ENCODE results near the gene ATG7.

ATG7 gene

DNA sequence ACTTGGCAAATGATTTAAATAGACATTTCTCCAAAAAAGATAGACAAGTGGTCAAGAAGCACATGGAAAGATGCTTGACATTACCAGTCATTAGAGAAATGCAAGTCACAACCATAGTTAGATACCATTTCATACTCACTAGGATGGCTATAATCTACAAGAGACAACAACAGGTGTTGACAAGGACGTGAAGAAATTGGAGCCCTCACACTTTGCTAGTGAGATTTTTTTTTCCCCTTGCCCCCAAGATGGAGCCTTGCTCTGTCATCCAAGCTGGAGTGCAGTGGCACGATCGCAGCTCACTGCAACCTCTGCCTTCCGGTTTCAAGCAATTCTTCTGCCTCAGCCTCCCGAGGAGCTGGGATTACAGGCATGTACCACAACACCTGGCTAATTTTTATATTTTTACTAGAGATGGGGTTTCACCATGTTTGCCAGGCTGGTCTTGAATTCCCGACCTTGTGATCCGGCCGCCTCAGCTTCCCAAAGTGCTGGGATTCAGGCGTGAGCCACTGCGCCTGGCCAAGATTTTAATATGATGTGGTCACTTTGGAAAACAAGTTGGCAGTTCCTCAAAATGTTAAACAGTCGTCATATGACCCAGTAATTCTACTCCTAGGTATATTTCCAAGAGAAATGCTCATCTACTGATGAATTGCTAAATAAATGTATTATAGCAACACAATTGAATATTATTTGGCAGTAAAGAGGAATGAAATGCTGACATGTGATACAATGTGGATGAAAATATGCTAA, 103.3 kb downstream of the ATG7 start:
- H2AFZ ChIP-seq (ENCODE audit: low read depth, low read length, severe bottlenecking) = no peak overlapping the region
- no peaks in the 10 kb centered on the region for H3K79me2 ChIP-seq (ENCODE audit: insufficient read depth, low read length)
- H3K4me2 ChIP-seq (ENCODE audit: low read depth, low read length, poor library complexity, severe bottlenecking) = no peak overlapping the region
- H3K9me2 ChIP-seq (replicated peaks; ENCODE audit: insufficient read depth, low read length) = no peaks in the 10 kb centered on the region
- peaks cover 19% of the 10 kb centered on the region for H3F3A ChIP-seq (ENCODE audit: insufficient read depth)
- H3K4me3 ChIP-seq (ENCODE audit: insufficient read depth, low read length, poor library complexity, severe bottlenecking) = no peak overlapping the region
- no peak overlapping the region for H3K9ac ChIP-seq (ENCODE audit: low read length)
- no peaks in the 10 kb centered on the region for H4K20me1 ChIP-seq (ENCODE audit: low read depth, low read length)
- no peaks in the 10 kb centered on the region for H3K27me3 ChIP-seq (ENCODE audit: low read length)
- TF ChIP-seq EZH2phosphoT487 (conservative IDR thresholded peaks at IDR 0.05; ENCODE audit: low read length) = no peak
- TF ChIP-seq, protein P1, sequence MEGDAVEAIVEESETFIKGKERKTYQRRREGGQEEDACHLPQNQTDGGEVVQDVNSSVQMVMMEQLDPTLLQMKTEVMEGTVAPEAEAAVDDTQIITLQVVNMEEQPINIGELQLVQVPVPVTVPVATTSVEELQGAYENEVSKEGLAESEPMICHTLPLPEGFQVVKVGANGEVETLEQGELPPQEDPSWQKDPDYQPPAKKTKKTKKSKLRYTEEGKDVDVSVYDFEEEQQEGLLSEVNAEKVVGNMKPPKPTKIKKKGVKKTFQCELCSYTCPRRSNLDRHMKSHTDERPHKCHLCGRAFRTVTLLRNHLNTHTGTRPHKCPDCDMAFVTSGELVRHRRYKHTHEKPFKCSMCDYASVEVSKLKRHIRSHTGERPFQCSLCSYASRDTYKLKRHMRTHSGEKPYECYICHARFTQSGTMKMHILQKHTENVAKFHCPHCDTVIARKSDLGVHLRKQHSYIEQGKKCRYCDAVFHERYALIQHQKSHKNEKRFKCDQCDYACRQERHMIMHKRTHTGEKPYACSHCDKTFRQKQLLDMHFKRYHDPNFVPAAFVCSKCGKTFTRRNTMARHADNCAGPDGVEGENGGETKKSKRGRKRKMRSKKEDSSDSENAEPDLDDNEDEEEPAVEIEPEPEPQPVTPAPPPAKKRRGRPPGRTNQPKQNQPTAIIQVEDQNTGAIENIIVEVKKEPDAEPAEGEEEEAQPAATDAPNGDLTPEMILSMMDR (IDR thresholded peaks at IDR 0.05; ENCODE audit: insufficient read depth, low read length, poor library complexity, severe bottlenecking) = no peak
- H3K36me3 ChIP-seq (ENCODE audit: low read length) = no peaks in the 10 kb centered on the region
- H3K27ac ChIP-seq (ENCODE audit: low read depth, low read length) = no peak overlapping the region; the same call in 1 of the 2 replicates
- H3K9me3 ChIP-seq (ENCODE audit: insufficient read depth, low read length) = no peaks in the 10 kb centered on the region

DNA sequence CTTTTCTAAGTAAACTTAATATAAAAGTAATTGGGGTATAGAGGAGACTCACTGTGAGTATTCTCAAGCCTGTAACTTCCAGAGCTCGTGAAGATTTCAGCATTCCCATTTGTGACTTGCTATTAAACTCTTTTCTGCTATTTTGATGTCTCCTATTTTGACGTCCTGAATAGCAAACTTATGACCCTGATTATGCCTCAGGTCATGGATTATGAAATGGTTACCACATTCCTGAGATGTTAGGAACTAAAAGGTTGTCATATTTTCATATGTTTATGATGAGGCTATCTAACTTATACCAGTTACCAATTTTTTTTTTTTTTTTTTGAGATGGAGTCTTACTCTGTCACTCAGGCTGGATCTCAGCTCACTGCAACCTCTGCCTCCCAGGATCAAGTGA, 105.5 kb downstream of the ATG7 start:
- Histone ChIP-seq H3K9me2 (replicated peaks; ENCODE audit: insufficient read depth, low read length) (no peaks in the 10 kb centered on the region), H3K79me2 (ENCODE audit: insufficient read depth, low read length) (no peaks in the 10 kb centered on the region), H3K4me2 (ENCODE audit: low read depth, low read length, poor library complexity, severe bottlenecking) (no peak overlapping the region), H3K36me3 (ENCODE audit: low read length) (no peaks in the 10 kb centered on the region), H3K4me3 (ENCODE audit: insufficient read depth, low read length, poor library complexity, severe bottlenecking) (no peak overlapping the region), H3K9me3 (ENCODE audit: insufficient read depth, low read length) (no peaks in the 10 kb centered on the region), H3K9ac (ENCODE audit: low read length) (no peak overlapping the region), H3F3A (ENCODE audit: insufficient read depth) (peaks cover 13% of the 10 kb centered on the region), H3K27ac (ENCODE audit: low read depth, low read length) (no peak overlapping the region; the same call in 1 of the 2 replicates), H2AFZ (ENCODE audit: low read depth, low read length, severe bottlenecking) (no peak overlapping the region), H3K27me3 (ENCODE audit: low read length) (no peaks in the 10 kb centered on the region), H4K20me1 (ENCODE audit: low read depth, low read length) (no peaks in the 10 kb centered on the region)
- TF ChIP-seq, protein P1 (IDR thresholded peaks at IDR 0.05; ENCODE audit: insufficient read depth, low read length, poor library complexity, severe bottlenecking) = no peak
- no peak for TF ChIP-seq EZH2phosphoT487 (conservative IDR thresholded peaks at IDR 0.05; ENCODE audit: low read length)

DNA sequence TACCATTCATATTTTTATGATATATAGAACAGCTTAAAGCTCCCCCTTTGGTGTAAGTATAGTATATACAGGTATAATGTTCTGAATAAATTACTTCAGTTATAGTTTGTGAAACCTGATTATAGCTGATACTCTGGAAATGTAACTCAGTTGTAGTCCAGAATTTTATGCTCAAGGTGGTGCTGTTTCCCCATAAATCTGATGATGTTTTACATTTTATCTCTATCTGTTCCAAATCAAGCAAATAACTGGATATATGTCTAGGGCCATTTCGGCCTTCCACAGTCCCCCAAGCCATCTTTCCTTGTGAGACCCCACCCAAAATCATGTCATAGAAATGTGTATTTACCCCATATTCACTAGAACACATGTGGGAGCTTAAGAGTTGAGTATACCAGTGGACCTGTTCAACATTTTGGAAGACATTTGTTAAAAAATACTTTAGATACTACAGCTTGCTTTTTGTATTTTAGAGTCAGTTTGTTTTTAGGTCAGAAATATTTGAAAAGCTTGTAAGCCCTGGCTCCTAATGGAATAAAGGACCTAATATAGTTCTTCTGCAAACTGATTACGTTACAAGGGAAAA, 107.1 kb downstream of the ATG7 start:
- Histone ChIP-seq H3K4me3 (ENCODE audit: insufficient read depth, low read length, poor library complexity, severe bottlenecking) (no peak overlapping the region), H3K79me2 (ENCODE audit: insufficient read depth, low read length) (no peaks in the 10 kb centered on the region), H4K20me1 (ENCODE audit: low read depth, low read length) (no peaks in the 10 kb centered on the region), H3F3A (ENCODE audit: insufficient read depth) (0 out of 2 replicates have a peak, but pooled peaks cover 3% of the 10 kb centered on the region), H3K27me3 (ENCODE audit: low read length) (no peaks in the 10 kb centered on the region), H3K9ac (ENCODE audit: low read length) (no peak overlapping the region), H3K36me3 (ENCODE audit: low read length) (no peaks in the 10 kb centered on the region), H3K9me3 (ENCODE audit: insufficient read depth, low read length) (no peaks in the 10 kb centered on the region), H2AFZ (ENCODE audit: low read depth, low read length, severe bottlenecking) (no peak overlapping the region), H3K9me2 (replicated peaks; ENCODE audit: insufficient read depth, low read length) (no peaks in the 10 kb centered on the region), H3K4me2 (ENCODE audit: low read depth, low read length, poor library complexity, severe bottlenecking) (no peak overlapping the region), H3K27ac (ENCODE audit: low read depth, low read length) (no peak overlapping the region)
- TF ChIP-seq EZH2phosphoT487 (conservative IDR thresholded peaks at IDR 0.05; ENCODE audit: low read length) = no peak
- TF ChIP-seq, protein P1 (IDR thresholded peaks at IDR 0.05; ENCODE audit: insufficient read depth, low read length, poor library complexity, severe bottlenecking) = peak; percentile 40

Measured in SU-DHL-6 (cell line).